TTC549 (cell line): ENCODE measurements around the gene FRMD4B.

Experiments used
- FAIRE-seq: peaks from 2 replicates; lab custom pipeline; 2012; peaks lifted over from hg19 to GRCh38; lab: Jason Lieb, UNC

FRMD4B gene

DNA sequence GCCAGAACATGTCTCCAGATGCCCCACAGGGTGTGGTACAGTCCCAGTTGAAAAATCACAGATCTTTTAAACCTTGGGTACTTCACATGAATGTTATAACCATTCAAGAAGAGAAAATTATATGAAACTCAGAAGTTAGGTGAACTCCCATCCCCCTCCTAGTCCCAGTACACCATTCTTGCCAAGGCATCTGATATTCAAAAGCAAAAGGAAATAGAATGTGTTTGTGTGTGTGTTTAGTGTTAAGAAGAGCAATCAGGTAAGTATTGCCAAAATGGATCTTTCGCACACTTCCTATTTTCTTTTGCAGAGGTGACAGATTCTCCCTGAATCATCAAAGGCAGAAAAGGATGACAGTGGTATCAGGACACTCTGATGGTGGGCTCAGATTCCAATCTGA is 219.4 kb downstream of the FRMD4B start:
- no peak for FAIRE-seq

DNA sequence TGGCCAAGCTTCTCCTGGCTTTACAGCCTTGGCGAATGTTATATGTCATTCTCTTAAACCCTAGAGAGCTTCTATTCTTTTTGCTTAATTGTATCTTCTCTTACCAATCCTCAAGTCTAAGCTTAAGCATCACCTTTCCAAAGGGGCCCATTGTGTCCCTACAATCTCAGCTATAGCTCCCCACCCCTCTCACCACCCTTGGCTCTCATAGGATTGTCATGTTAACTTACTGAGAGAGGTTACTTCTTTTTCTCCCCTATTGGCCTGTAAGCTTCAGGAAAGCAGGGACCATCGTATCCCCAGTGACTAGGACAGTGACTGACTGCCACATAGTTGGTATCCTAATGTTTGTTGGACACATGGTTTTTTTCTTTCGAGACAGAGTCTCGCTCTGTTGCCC is 220.1 kb downstream of the FRMD4B start:
- FAIRE-seq = no peak

DNA sequence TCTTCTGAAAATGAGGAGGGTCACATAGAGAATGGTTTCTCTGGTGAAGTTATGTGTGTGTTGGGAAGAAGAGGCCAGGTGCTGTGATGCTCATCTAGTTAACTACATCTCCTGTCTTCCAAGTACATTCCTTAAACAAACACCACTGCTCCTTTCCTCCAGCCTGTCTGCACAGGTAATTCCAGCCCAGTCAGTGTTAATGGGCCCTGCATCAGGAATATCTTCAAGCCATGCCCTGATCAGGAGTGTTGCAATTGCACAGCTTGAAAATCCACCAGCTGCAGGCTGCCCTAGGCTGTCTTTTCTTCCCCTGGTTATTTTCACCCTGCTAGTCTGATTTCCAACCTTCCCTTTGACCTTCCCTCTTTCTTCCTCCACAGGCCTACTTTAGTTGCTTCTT is 221.6 kb downstream of the FRMD4B start:
- FAIRE-seq = no peak

DNA sequence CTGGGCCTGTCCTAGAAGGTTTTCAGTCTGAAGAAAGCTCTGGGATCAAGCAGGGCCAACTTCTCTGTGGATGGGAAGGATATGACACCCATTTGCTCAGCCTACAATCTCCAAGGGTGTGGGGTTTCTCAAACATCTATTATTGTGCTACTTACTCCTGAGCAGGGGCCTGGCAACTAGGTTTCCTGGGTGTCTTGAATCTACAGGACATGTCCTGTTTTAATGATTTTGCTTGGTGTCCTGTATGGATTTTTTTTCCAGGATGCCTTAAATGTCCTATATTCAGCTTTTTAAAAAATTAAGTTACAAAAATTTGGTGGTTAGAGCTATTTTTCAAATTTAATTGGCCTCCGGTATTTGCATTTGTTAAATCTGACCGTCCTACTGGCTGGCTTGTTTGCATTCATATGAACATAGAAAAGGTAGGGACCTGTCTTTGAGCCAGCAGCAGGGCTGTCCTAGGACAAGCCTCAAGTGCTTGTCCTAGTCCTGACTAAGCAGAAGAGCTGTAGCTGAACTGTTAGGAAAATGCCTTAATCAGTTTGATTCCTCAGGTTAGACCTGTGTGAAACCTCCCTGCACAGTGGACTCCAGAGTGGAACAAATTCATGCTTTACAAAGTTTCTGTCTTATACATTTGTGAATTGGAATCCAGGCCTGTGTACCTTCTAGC is 223.4 kb downstream of the FRMD4B start:
- no peak for FAIRE-seq

DNA sequence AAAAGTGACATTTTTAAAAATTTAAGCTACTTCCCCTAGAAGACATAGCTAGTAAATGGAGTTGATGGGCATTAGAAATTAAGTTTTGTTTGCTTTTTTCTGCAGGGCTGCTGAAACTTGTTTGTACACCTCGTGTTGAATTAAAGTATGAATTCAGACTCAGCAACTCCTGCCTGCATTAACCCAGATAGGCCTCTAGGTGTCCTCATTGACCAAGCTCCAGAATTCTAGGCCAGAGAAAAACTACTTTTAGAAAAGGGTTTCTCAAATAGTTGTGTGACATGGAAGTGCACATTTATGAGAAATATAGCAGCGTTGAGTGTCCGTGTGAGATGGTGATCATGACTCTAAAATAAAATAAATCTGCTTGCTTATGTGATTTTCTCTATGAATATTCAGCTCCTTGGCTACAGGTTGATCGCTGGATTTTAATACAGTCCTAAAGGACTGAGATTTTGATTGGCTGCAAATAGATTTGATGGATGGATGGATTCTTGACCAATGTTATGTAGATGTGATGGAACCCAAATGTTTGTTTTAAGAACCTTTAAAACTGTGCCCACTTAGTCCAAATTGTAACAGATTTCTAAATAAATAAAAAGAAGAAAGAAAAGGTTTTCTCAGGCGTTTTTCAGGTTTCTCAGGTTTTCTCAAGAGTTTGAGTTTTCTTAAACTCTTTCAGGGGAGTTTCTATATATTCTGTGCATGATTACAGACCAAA is 224.1 kb downstream of the FRMD4B start:
- FAIRE-seq = peak; percentile 84

DNA sequence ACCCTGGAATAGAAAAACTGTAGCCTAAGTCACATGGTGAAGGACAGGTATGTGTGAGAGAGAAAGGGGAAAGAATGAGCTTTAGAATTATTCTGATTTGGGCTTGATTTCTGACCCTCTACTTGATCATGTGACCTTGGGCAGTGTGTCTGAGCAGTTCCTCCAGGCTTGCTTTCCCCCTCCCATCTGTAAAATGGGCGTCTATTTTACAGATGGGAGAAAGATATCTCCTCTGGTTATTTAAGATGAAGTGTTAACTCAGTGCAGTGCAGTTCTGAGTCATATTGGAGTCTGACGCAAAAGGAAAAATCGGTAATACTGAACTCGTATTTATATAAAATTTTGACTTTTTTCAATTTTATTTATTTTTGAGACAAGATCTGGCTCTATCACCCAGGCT is 225.4 kb downstream of the FRMD4B start:
- no peak for FAIRE-seq

DNA sequence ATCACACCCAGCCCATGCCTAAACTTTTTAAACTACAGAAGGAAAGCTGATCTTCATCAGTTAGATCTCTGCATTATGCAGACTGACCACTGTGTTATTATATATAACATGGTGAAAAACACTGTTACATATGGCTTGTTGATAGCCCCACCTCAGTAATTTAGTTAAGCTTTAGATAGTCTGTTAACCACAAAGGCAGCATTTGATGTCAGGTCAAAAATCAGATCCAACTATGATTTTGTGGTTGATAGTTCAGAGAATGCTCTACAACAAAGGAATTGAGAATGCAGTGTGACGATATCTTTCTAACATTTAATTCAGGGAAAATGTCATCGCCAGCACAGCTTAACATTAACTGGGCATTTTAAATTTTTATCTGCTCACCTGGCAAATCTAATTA is 225.8 kb downstream of the FRMD4B start:
- FAIRE-seq = no peak

DNA sequence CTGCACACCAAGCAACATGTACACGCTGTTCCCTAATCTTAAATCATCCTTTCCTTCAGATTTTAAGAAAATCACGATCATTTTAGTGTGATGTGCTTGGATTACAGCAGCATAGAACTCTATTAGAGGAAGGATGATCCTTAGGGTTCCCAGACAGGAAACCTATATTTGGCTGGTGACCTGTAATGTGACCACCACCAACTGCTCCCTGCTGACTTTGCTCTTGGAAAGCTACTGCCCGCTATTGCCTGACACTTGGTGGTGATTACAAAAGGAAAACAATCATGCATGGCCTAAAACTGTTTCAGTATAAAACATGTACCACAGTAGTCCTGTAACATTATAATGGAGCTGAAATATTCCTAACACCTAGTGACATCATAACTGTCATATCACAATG is 236.3 kb downstream of the FRMD4B start:
- FAIRE-seq = no peak

DNA sequence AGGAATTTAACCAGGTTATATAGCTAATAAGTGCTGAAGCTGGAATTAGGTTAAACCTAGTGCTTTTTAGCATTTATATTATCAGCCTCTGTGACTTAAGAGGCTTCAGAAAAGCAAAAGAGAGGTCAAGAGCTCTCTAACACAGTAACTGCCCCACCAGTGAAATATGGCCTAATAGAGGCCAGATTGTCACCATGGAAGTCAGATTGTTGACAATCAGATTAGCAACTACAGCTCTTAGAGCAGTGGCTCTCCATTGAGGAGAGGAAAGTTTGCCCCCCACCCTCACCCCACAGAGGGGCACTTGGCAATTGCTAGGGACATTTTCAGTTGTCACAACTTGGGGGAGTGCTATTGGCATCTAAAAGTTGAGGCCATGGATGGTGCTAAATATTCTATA is 240.2 kb downstream of the FRMD4B start:
- no peak for FAIRE-seq

DNA sequence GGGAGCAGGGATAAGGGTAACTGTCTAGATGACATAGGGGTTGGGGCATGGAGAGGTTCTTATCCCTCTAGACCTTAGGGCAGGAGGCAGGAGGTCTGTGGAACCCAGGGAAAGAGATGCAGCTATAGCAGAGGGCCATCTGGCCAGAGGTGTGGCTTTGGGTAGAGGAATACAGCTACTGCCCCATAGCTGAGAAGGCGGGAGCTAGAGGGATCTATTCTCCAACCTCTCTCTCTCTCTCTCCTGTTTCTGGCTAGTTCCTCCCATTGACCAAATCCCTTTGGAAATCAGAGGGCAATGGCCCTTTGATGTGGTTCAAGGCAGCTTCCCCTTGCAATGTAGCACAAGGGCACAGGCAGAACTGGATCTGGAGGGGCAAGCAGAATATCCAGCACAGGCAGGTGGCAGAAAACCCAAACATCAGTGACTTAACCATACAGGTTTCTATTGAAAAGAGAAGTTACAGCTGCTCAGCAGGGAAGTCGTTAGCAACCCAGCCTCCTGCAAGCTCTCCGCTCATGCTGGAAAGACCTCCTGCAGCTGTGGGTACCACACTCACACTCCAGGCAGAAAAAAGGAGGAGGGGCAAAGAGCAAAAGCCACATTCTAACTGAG is 241.2 kb downstream of the FRMD4B start:
- FAIRE-seq = no peak

DNA sequence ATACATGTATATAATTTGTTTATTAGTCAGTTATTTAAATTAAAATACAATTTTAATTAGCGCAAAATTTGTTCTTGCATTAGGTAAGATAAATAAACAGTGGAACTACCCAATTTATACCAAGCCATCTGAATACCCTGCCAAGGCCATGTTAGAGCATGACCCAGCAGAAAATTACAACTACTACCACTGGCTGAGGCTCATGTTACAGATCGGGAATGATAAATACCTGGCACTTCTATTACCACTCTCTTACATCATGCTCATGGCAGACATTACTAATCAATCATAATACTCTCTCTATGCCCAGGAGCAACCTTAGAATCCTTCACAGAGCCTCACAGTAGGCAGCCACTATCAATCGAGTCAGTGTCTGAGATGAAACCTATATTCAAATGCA is 242.3 kb downstream of the FRMD4B start:
- FAIRE-seq = no peak

DNA sequence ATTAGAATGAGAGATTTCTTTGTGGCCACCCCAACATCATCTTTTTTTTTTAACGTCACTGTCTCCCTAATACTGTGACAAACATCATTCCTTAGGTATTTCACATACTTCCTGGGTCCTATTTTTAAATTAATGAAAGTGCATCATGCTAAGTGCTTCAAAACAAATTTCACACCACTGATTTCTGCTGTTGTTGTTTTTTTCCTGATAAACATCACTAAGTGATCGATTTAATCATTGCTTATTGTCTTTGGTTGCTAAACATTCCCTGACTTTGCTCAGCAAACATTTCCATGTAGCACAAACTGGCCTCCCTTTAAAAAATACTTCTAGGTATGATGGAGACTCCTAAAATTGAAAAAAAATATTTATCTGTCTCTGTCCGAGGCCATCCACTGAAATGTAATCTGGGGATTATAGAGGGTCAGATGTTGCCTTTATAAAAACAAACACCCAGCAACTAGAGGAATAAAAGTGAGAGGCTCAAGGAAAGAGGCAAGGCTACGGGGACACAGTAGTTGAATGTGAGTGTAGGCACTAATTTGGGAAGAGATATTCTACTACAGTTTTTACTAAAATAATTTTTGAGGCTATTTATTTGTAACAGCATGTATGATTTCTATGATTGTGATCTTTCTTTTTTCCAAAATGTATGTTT is 243.0 kb downstream of the FRMD4B start:
- no peak for FAIRE-seq

DNA sequence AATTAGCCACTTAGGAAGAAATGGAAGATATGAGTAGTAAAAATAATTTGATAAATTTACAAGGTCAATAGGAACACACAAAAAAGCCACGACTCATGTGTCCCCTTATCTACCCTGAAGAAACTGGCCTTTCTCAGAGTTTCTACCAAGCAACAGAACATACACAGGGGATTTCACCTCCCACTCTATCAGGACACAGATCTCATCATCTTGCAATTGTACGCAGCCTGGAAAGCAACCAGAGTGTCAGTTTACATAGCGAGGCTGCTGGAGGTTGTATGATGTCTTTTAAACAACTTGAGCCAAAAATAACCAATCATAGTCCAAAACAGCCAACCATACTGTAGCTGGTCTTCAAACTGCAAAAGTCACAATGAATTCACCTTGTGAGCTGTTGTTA is 243.8 kb downstream of the FRMD4B start:
- no peak for FAIRE-seq

DNA sequence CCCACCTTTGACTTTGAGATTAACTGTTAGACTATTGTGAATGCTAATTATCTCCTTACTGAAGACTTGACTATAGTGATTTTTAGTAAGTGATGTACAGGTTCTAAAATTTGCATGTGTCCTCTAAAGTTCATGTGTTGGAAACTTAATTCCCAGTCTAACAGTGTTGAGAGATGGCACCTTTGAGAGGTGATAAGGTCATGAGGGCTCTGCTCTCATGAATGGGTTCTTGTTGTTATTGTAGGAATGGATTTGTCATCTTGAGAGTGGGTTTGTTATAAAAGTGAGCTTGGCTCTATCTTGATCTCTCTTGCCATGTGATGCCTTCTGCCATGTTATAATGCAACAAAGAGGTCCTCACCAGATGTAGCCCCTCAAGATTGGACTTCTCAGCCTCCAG is 244.6 kb downstream of the FRMD4B start:
- FAIRE-seq = no peak

DNA sequence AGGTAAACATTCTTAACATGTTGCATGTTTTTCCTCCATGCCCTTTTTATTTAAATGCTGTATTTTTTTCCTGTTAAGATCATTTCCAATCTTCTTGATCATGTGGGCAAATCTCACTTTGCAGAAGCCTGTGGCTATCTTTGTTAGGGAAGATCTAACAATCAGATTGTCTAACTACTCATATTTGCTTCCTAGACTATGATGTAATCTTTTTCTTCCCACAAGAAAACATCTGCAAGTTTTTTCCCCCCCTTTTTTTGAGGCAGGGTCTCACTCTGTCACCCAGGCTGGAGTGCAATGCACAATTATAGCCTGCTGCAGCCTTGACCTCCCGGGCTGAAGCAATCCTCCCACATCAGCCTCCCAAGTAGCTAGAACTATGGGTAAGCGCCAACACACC is 248.5 kb downstream of the FRMD4B start:
- FAIRE-seq = no peak

DNA sequence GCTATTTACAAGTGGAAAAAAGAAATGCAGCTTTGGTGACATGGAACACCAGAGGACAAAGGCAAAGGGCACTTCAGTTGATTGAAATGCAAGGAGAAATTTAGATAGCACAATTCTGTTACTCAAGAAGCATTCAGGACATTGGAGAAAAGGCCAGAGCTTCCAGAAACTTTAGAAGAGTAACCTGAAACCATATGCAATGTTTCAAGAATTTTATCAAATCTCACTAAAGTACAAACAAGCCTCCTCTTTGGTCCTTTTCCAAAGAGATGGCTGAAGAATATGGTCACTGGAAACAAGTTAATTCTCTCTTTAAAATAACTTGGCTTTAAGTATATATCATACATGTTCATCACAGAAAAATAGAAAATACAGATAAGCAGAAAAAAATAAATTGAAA is 248.9 kb downstream of the FRMD4B start:
- no peak for FAIRE-seq

DNA sequence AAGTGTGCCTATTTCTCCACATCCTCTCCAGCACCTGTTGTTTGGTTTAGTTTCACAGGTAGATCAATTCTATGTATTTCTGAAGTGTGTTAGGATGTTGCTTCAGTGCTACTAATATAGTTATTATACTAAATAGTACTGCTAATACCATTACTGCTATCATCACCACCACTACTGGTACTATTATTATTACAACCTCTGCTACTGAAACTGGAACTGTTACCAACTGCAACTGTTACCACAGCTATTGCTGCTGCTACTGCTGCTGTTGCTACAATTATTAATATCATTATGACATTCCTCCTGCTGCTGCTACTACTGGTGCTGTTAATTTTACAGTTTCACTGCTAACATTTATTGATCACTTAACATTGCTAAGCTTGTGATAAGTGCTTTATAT is 255.2 kb downstream of the FRMD4B start:
- no peak for FAIRE-seq

DNA sequence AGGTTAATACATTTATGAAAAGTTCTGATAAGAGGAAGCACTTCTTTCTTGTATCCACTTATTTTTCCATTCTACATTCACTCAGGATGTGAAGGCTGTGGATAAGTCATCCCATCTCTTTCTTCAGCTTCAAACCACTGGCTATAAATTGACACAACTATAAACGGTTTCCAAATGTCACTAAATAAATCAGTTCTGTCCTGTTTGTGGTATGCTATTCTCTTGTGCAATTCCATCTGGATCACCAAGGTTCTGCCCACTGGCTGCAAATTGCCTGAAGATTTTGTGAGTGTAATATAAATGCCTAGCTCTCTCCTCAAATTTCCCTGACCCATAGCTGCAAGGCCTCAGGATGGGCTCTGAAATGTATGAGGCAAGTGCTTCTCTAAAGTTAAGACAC is 256.4 kb downstream of the FRMD4B start:
- no peak for FAIRE-seq

DNA sequence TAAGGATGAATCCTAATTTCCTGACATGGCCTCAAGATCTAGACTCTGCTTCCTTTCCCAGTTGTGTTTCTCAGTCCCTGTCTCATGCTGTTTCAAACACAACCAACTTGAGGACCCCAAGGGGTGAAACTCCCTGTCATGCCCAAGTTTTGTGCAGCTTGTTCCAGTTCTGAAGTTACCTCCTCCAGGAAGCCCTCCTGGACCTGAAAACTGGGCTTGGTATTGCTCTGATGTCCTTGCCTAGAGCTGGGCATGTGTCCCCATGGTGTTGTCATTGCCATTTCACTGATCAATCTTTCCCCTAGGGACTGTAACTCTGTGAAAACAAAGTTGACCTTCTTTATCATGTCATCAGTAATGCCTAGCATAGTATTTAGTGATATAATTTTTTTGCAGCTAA is 257.4 kb downstream of the FRMD4B start:
- no peak for FAIRE-seq

DNA sequence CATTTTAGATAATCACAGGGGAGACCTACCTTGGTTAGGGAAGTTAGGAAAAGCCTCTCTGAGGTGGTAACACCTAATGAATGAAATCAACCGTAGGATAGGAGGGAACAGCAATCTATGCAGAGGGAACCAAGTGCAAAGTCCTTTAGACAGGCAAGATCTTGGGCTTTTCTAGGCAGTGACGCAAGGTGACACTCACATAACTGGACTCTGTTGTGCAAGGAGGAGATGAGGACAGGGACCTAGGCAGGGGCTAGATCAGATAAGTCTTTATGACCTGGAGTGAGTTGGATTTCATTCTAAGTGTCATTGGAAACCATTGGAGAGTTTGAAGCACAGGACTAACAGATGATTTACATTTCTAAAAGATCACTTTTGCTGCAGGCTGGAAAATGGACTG is 258.9 kb downstream of the FRMD4B start:
- no peak for FAIRE-seq

DNA sequence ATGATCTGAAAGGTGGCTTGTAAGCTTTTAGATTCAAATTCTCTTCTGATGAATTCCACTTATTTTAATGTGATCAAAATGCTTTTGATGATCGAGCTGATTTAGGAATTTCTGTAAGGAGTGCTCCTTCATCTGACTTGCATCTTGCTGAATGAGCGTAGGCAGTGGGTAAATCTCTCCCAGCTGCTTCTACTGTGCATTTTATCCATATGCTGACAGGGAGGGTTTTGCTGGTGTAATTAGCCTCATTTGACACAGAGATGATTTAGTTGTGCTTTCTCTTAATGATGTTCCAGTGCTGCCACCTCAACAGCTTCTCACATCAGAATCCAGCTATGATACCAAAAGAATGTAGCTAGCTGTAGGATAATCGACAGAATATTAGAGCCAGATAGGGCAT is 259.7 kb downstream of the FRMD4B start:
- FAIRE-seq = no peak

DNA sequence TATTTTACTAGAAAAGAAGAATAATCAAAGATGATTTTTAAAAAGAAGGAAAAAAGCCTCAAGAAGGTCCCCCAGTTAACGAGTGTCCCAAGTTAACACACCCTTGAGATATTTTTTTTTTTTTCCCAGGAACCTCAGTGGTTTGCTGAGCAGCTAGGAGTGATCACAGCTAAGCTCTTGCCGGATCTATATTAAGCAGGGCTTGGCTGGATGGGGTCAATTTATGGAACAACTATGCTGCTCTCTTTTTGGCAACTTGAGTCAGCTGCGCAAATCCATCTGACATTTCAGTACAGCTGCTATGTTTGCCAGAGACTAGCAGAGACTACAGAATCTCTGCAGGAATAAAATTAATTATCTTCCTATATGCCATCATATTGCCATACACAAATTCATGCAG is 263.5 kb downstream of the FRMD4B start, which contains the start of gene LMOD3:
LMOD3 (minus strand) TSS at position 193 of the 400 bp plus-strand sequence. CDS start 209 bp downstream, outside the sequence.
- FAIRE-seq = no peak

DNA sequence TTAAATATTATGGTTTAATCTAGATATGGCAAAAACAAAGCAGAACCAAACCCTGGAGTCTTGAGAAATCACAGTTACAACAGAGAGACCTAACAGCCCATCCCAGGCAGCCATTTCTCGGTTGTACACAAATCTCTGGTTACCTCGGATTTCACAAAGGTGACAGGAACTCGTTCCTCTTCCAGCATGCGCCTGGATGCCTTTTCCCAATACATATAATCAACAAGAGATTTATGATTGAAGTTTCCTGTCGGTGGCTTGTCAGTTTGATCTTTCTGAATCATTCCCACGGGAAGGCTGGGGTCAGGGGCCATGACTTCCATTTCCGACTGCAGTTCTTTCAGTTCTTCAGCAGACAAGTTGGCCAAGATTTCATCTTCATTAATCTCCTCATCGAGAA is 263.9 kb downstream of the FRMD4B start:
- FAIRE-seq = no peak
